ENCODE results near the gene MYZAP.
"Not testable (repeated sequence)": the region's sequence is repeated elsewhere in the genome, so short reads cannot be mapped to it uniquely, and the experiment has no call there.

MYZAP gene

GRCh38 chr15:57595011-57595866, 3.5 kb downstream of the MYZAP start:
- DNase-seq, result no peak

- DNase-seq, result no peak
Measured at GRCh38 chr15:57596301-57596855, 4.7 kb downstream of the MYZAP start.

- DNase-seq, result no peak
Measured at GRCh38 chr15:57596978-57597377, 5.3 kb downstream of the MYZAP start.

GRCh38 chr15:57597431-57597830, 5.7 kb downstream of the MYZAP start:
- no peak for DNase-seq

- no peak for DNase-seq
Measured at GRCh38 chr15:57598346-57598745, 6.6 kb downstream of the MYZAP start.

DNA sequence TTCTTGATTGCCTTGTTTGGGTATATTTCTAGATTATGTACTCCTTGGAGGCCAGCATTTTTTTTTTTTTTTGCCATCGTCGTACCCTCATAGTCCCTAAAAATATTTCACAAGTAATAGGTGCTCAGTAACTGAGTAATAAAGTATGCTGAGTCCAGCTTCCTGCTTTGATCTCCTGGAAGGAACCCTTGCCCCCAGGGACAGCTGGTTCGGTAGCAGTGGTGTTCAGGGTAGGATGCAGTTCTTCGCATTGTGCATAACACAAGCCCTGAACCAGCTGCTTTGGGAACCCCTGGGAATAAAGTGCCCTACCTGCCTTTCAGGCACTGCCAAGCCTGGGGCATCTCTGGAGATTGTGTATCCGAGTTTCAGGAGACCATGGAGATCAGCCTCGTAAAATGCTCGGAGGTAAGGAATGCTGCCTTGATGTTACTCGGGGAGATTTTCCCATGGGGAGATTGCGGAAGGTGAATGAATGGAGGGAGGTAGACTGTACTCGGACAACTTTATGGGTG, 7.6 kb downstream of the MYZAP start:
- no peak for DNase-seq

- DNase-seq, result no peak
Measured at GRCh38 chr15:57600197-57600596, 8.5 kb downstream of the MYZAP start.

- no peak for DNase-seq
Measured at GRCh38 chr15:57604507-57604906, 12.8 kb downstream of the MYZAP start.

DNA sequence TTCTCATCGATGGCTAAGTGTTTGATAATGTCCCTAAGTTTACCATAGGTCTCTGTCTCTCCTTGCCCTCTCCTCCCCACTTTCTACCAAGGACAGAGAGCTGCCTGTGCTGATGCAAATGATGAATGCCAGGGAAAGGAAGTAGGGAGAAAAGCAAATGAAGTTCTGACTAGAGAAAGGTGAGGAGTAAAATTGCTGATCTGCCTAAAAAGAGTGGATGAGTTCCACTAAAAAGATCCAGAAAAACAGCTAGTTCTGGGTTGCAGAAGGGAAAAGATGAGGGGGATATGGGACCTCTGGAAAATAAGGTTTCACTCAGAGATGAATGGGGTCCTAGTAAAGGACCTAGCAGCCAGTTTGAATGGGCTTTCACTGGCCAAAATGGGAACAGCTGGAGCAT, 13.8 kb downstream of the MYZAP start:
- no peak for DNase-seq

- DNase-seq, result no peak
Measured at GRCh38 chr15:57606048-57606447, 14.3 kb downstream of the MYZAP start.

GRCh38 chr15:57606816-57607215, 15.1 kb downstream of the MYZAP start:
- no peak for DNase-seq

- DNase-seq, result no peak
Measured at GRCh38 chr15:57607570-57608000, 15.9 kb downstream of the MYZAP start.

DNA sequence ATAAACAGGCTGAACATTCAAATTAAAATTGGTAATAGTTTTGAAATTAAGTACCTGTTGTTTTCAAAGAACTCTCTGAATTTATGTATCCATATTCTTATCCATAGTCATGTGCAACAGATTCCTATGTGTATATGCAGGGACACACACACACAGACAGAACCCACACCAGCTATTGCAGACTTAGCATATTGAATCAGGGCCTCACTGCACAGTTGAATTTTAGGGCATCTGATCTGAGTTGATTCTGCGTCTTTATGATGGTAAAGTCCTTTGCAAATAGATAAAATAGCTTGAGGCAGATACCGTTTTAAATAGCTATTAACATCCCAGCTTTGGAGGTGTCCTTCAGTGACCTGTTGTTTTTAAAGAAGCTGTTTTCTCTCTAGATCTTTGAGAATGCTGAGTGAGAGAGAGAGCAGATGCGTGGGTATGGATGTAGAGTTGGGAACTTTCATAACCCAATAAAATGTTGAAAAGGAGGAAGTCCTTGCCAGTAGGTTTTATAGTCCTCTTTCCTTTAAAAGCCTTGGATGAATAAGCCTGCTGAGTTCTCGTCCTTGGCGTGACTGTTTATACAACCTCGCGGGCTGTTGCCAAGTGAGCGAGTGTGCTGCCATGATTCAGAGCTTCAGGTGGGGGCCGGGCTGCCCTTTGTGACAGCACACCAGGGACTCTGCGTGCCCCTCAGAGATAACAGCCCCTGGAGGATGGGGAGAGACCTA, 18.3 kb downstream of the MYZAP start:
- no peak for DNase-seq

GRCh38 chr15:57611123-57611522, 19.4 kb downstream of the MYZAP start:
- DNase-seq, result no peak

GRCh38 chr15:57611938-57612337, 20.2 kb downstream of the MYZAP start:
- no peak for DNase-seq

DNA sequence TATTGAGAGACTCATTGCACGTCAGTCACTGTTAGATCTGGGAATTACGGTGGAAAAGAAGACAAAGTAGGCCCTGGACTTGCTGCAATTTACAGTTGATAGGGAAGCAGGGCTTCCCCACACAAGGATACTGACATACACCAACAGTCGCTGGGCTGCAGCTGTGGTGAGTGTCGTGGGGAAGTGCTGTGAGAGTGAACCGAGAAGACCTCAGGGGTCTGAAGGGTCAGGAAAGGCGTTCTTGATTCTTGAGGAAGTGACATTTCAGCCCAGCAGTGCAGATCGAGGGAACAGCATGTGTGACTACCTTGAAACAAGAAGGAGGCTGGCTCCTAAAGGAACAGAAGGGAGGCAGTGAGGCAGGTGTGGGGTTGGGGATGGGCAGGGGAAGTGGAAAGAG, 22.5 kb downstream of the MYZAP start:
- DNase-seq, result no peak

DNA sequence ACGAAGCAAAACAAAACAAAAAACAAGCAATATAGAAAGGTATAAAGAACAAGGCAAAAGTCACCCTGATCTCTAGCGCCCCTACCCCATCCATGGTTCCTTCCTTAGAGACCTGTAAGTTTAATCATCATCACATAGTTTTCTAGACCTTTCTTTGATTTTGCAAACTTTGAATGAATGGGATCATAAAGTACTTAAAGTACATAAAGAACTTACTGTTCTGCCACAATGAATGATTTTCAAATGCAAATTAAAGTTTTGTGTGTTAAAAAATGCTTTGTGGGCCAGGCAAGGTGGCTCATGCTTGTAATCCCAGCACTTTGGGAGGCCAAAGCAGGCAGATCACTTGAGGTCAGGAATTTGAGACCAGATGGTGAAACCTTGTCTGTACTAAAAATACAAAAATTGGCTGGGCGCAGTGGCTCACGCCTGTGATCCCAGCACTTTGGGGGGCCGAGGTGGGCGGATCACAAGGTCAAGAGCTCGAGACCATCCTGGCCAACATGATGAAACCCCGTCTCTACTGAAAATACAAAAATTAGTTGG, 24.3 kb downstream of the MYZAP start:
- DNase-seq, result not testable (repeated sequence)

GRCh38 chr15:57618325-57618724, 26.6 kb downstream of the MYZAP start:
- no peak for DNase-seq

- DNase-seq, result no peak
Measured at GRCh38 chr15:57619746-57620145, 28.0 kb downstream of the MYZAP start.

GRCh38 chr15:57624730-57625129, 33.0 kb downstream of the MYZAP start:
- no peak for DNase-seq

GRCh38 chr15:57625703-57626448, 34.2 kb downstream of the MYZAP start:
- no peak for DNase-seq

GRCh38 chr15:57626713-57627440, 35.2 kb downstream of the MYZAP start:
- DNase-seq, result no peak
